ENCODE data around the gene PTPRR. TPM values are rescaled to one million over a fixed set of nuclear protein-coding genes. Genes with fewer than 3 reads are reported as not detected.

PTPRR gene
- total and polyA plus RNA-seq, 2 of the 4 experiments (the other 2 are of a cell fraction), result 0.18 to 0.21 TPM

- Histone ChIP-seq H3K4me1 (ENCODE audit: control insufficient read depth, insufficient read depth, low read length) (no peaks in the 10 kb centered on the region), H2BK15ac (ENCODE audit: low read depth, low read length) (no peak overlapping the region), H4K8ac (ENCODE audit: low read depth in 2 of 2, low read length in 2 of 2) (no peak overlapping the region), H3K23ac (ENCODE audit: low read depth, low read length) (no peak overlapping the region), H2BK120ac (ENCODE audit: low read depth, low read length) (no peak overlapping the region), H3K4ac (ENCODE audit: low read depth, low read length) (no peak overlapping the region), H3K14ac (replicated peaks; ENCODE audit: low read depth, low read length) (no peak overlapping the region), H3K4me3 (ENCODE audit: insufficient read depth, low read depth, low read length) (no peak overlapping the region), H3K4me2 (ENCODE audit: low read depth, low read length) (no peak overlapping the region), H3K18ac (ENCODE audit: low read depth, low read length) (no peak overlapping the region), H2AK9ac (replicated peaks; ENCODE audit: low read depth, low read length, poor library complexity) (no peak overlapping the region), H3K9ac (ENCODE audit: low read depth, low read length) (no peak overlapping the region), H3K9me3 (ENCODE audit: control insufficient read depth, insufficient read depth, low read length) (no peaks in the 10 kb centered on the region), H4K20me1 (ENCODE audit: insufficient read depth, low read length) (no peaks in the 10 kb centered on the region), H2BK5ac (ENCODE audit: low read depth, low read length, poor library complexity, severe bottlenecking) (no peak overlapping the region), H2AK5ac (ENCODE audit: low read depth, low read length) (no peak overlapping the region), H3K36me3 (ENCODE audit: control insufficient read depth, insufficient read depth, low read length) (no peaks in the 10 kb centered on the region), H3K79me1 (ENCODE audit: low read depth in 1 of 2, low read length in 2 of 2) (no peaks in the 10 kb centered on the region), H4K91ac (ENCODE audit: insufficient read depth, low read depth, low read length) (no peak overlapping the region), H3K9me1 (ENCODE audit: insufficient read depth, low read length) (no peaks in the 10 kb centered on the region), H2BK20ac (ENCODE audit: low read depth, low read length) (no peak overlapping the region), H3K56ac (ENCODE audit: extremely low read depth, insufficient read depth, low read length) (no peak overlapping the region), H3K27ac (ENCODE audit: insufficient read depth, low read length) (no peak overlapping the region), H3K27me3 (ENCODE audit: control insufficient read depth, insufficient read depth, low read length) (no peaks in the 10 kb centered on the region), H2AFZ (replicated peaks; ENCODE audit: low read length, poor library complexity) (no peak overlapping the region), H4K5ac (ENCODE audit: low read depth, low read length) (no peak overlapping the region)
- in situ Hi-C loops (cut with MboI; ENCODE audit: low sequenced_read_pairs) (no loop called here), dilution Hi-C loops (cut with HindIII; ENCODE audit: low sequenced_read_pairs, unreplicated experiment) (no loop called here), intact Hi-C loops (cut with micrococcal nuclease) (loop anchor here (10.0 kb wide), 2 partner anchors 478 to 938 kb away; partner anchors contain the start of gene CNOT2)
- TF ChIP-seq, protein P1, sequence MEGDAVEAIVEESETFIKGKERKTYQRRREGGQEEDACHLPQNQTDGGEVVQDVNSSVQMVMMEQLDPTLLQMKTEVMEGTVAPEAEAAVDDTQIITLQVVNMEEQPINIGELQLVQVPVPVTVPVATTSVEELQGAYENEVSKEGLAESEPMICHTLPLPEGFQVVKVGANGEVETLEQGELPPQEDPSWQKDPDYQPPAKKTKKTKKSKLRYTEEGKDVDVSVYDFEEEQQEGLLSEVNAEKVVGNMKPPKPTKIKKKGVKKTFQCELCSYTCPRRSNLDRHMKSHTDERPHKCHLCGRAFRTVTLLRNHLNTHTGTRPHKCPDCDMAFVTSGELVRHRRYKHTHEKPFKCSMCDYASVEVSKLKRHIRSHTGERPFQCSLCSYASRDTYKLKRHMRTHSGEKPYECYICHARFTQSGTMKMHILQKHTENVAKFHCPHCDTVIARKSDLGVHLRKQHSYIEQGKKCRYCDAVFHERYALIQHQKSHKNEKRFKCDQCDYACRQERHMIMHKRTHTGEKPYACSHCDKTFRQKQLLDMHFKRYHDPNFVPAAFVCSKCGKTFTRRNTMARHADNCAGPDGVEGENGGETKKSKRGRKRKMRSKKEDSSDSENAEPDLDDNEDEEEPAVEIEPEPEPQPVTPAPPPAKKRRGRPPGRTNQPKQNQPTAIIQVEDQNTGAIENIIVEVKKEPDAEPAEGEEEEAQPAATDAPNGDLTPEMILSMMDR (conservative IDR thresholded peaks at IDR 0.05; ENCODE audit: low read depth, low read length), result no peak
- DNase-seq (no peak), ATAC-seq (ENCODE audit: low read depth) (no peak)
- WGBS, 2 experiments (ENCODE audit: extremely low coverage in 2 of 2, insufficient read length in 1 of 2), result no CpG with 5 or more reads among the region's 6 CpGs
- no TSS peak for BruUV-seq (replicated peaks)
- CTCF ChIA-PET, result interaction anchor here (0.6 kb wide), 1 partner anchor 32 kb away, joined by 9 read pairs; no protein-coding TSS in a partner anchor
- POLR2A ChIA-PET (ENCODE audit: unreplicated experiment), result no interaction called here
These were observed 197.8 kb downstream of the PTPRR start for GRCh38 chr12:70722584-70723343.

All from IMR-90 (cell line).